SK-N-SH (cell line): ENCODE data around the gene FOXK2. TPM values are rescaled to one million over a fixed set of nuclear protein-coding genes. Genes with fewer than 3 reads are reported as not detected.
A peak's percentile ranks its signal among the peaks of the same experiment; 100 is the strongest.
"Not testable (repeated sequence)": the region's sequence is repeated elsewhere in the genome, so short reads cannot be mapped to it uniquely, and the experiment has no call there.

ENCODE experiments used
- CTCF ChIA-PET: fragments of 300-600, 350-600 bp; formaldehyde crosslinking; extraction: SDS; loops from one replicate; lab custom pipeline; 2021; lab: Yijun Ruan, JAX
- POLR2A ChIA-PET: fragments of 350-600 bp; sonication (Branson Sonifier 250); formaldehyde crosslinking; extraction: SDS; loops from one replicate; lab custom pipeline; 2020; ENCODE audit warnings: antibody characterized with exemption, inconsistent platforms; lab: Yijun Ruan, JAX
- DNase-seq: peaks from one replicate; pipeline ENCODE4 v3.0.0; 2012
- H2AFZ ChIP-seq: fragments of 200-600 bp; sonication (generic); 2 replicates; pipeline ENCODE4 v1.8.1; 2016; ENCODE audit warnings: antibody characterized with exemption, mild to moderate bottlenecking, low read depth
- H3F3A ChIP-seq: fragments of 200-600 bp; sonication (generic); replicated peaks from 2 replicates; pipeline ENCODE3; 2016; ENCODE audit warnings: antibody characterized with exemption, mild to moderate bottlenecking; ENCODE audit not compliant: insufficient read depth
- H3K27ac ChIP-seq, 2 experiments: fragments of 200-500 bp in 1 of 2; fragments of 200-600 bp in 1 of 2; sonication (Bioruptor generic) in 1 of 2; sonication (generic), shearing (Covaris generic) in 1 of 2; 2 replicates each; pipeline versions ENCODE4 v1.5.1 to v1.6.1; 2014 to 2016; ENCODE audit warnings: low read depth in 2 of 2, inconsistent platforms in 1 of 2, low read length in 1 of 2, mild to moderate bottlenecking in 1 of 2, mixed read lengths in 1 of 2
- H3K27me3 ChIP-seq: fragments of 200-600 bp; sonication (generic), shearing (Covaris generic); 2 replicates; pipeline ENCODE4 v1.6.1; 2016; ENCODE audit warnings: mixed run types; ENCODE audit not compliant: insufficient read depth
- H3K36me3 ChIP-seq, 2 experiments: fragments of 200-500 bp in 1 of 2; fragments of 200-600 bp in 1 of 2; sonication (Bioruptor generic) in 1 of 2; sonication (generic) in 1 of 2; replicated peaks in 1 of 2; 2 replicates each; pipeline versions ENCODE3 to v1.5.1; 2014 to 2016; ENCODE audit warnings: low read length in 1 of 2, mild to moderate bottlenecking in 1 of 2; ENCODE audit not compliant: insufficient read depth in 2 of 2, control insufficient read depth in 1 of 2
- H3K4me1 ChIP-seq, 2 experiments: fragments of 200-500 bp in 1 of 2; fragments of 200-600 bp in 1 of 2; sonication (Bioruptor generic) in 1 of 2; sonication (generic), shearing (Covaris generic) in 1 of 2; 2 replicates each; pipeline versions ENCODE4 v1.5.1 to v1.6.1; 2014 to 2016; ENCODE audit warnings: low read depth in 1 of 2, low read length in 1 of 2, mixed run types in 1 of 2; ENCODE audit not compliant: insufficient read depth in 2 of 2, control insufficient read depth in 1 of 2
- H3K4me2 ChIP-seq: fragments of 200-600 bp; sonication (generic), shearing (Covaris generic); 2 replicates; pipeline ENCODE4 v1.6.1; 2017; ENCODE audit warnings: mixed run types
- H3K4me3 ChIP-seq, 2 experiments: fragments of 200-500 bp in 1 of 2; fragments of 200-600 bp in 1 of 2; sonication (Bioruptor generic) in 1 of 2; sonication (generic), shearing (Covaris generic) in 1 of 2; 2 replicates each; pipeline versions ENCODE4 v1.5.1 to v1.8.1; 2014 to 2016; ENCODE audit warnings: low read depth in 2 of 2, inconsistent platforms in 1 of 2, low read length in 1 of 2, mild to moderate bottlenecking in 1 of 2, mixed read lengths in 1 of 2, moderate library complexity in 1 of 2
- H3K79me2 ChIP-seq: fragments of 200-600 bp; sonication (generic); 2 replicates; pipeline ENCODE4 v1.8.1; 2017; ENCODE audit warnings: mild to moderate bottlenecking; ENCODE audit not compliant: insufficient read depth
- H3K9ac ChIP-seq: fragments of 200-600 bp; sonication (generic); 2 replicates; pipeline ENCODE4 v1.6.1; 2017; ENCODE audit warnings: mixed run types
- H3K9me2 ChIP-seq: fragments of 200-600 bp; sonication (generic); 2 replicates; pipeline ENCODE4 v1.6.1; 2017; ENCODE audit warnings: mixed run types
- H3K9me3 ChIP-seq: fragments of 200-600 bp; sonication (generic); 2 replicates; pipeline ENCODE4 v1.6.1; 2017; ENCODE audit warnings: mixed run types, mild to moderate bottlenecking, moderate library complexity
- H4K20me1 ChIP-seq: fragments of 200-600 bp; sonication (generic); 2 replicates; pipeline ENCODE4 v1.6.1; 2017; ENCODE audit warnings: mild to moderate bottlenecking, mixed run types; ENCODE audit not compliant: insufficient read depth
- ELF1 ChIP-seq: IDR thresholded peaks from 2 replicates; pipeline ENCODE4 v1.4.0; 2012
- EP300 ChIP-seq, 2 experiments: IDR thresholded peaks; 2 replicates each; pipeline versions ENCODE4 v1.4.0 to v1.6.1; 2012; ENCODE audit warnings: borderline replicate concordance in 1 of 2, low read depth in 1 of 2, low read length in 1 of 2
- FOXJ3 ChIP-seq: sonication (generic); formaldehyde crosslinking; IDR thresholded peaks from 2 replicates; pipeline ENCODE4 v1.5.1; 2020; ENCODE audit warnings: mild to moderate bottlenecking, missing genetic modification reagents
- FOXM1 ChIP-seq: IDR thresholded peaks from 2 replicates; pipeline ENCODE4 v1.4.0; 2012; ENCODE audit warnings: low read depth, mild to moderate bottlenecking
- GABPA ChIP-seq: IDR thresholded peaks from 2 replicates; pipeline ENCODE4 v1.4.0; 2012; ENCODE audit warnings: low read depth, mild to moderate bottlenecking
- IRF3 ChIP-seq: fragments of 150-350 bp; IDR thresholded peaks from 2 replicates; pipeline ENCODE4 v1.6.1; 2016; ENCODE audit warnings: mild to moderate bottlenecking, low read depth, low read length
- JUND ChIP-seq: IDR thresholded peaks from 2 replicates; pipeline ENCODE4 v1.4.0; 2012
- MEF2A ChIP-seq: IDR thresholded peaks from 2 replicates; pipeline ENCODE4 v1.4.0; 2012; ENCODE audit warnings: low read depth, borderline replicate concordance
- MXI1 ChIP-seq: IDR thresholded peaks from 2 replicates; pipeline ENCODE4 v1.6.1; 2012; ENCODE audit warnings: mild to moderate bottlenecking, low read depth, low read length, improper control_type of control experiment
- NFIC ChIP-seq: IDR thresholded peaks from 2 replicates; pipeline ENCODE4 v1.4.0; 2012; ENCODE audit warnings: borderline replicate concordance
- REST ChIP-seq: IDR thresholded peaks from 2 replicates; pipeline ENCODE4 v1.6.1; 2012; ENCODE audit warnings: mild to moderate bottlenecking, low read depth, low read length, moderate library complexity
- RFX5 ChIP-seq: IDR thresholded peaks from 2 replicates; pipeline ENCODE4 v1.6.1; 2012; ENCODE audit warnings: mild to moderate bottlenecking, improper control_type of control experiment, low read length
- SIN3A ChIP-seq: IDR thresholded peaks from 2 replicates; pipeline ENCODE4 v1.6.1; 2012; ENCODE audit warnings: low read depth, mild to moderate bottlenecking, low read length, moderate library complexity, borderline replicate concordance
- USF1 ChIP-seq: IDR thresholded peaks from 2 replicates; pipeline ENCODE4 v1.4.0; 2012; ENCODE audit warnings: low read depth, borderline replicate concordance
- YY1 ChIP-seq: IDR thresholded peaks from 2 replicates; pipeline ENCODE4 v1.4.0; 2012; ENCODE audit warnings: low read depth, mild to moderate bottlenecking
- WGBS: methylation state at CpG from one replicate; pipeline ENCODE4 v1.1.6; 2017; ENCODE audit warnings: low lambda C conversion rate; 5-methylcytosine and 5-hydroxymethylcytosine counted together
- polyA plus RNA-seq, 3 experiments: library from polyadenylated mRNA; depleted of rRNA; stranded (reverse); fragments of >200 nt; gene quantifications; 2 replicates each; pipeline ENCODE4 v1.2.3, GENCODE V29; 2012

FOXK2 gene
- polyA plus RNA-seq, 1 of the 3 experiments (the other 2 are of a cell fraction): 36.4 TPM

GRCh38 chr17:82505296-82505695, 14.2 kb upstream of the FOXK2 start:
- no peak for DNase-seq
- no peaks in the 10 kb centered on the region for H3K9me3 ChIP-seq
- no peak overlapping the region for H3K4me3 ChIP-seq
- CTCF ChIA-PET: interaction anchor here (0.6 to 2.4 kb wide), 3 partner anchors 8 to 1337 kb away, joined by 3 to 8 read pairs (median 3); no protein-coding TSS in a partner anchor
- H4K20me1 ChIP-seq: no peaks in the 10 kb centered on the region
- H3K79me2 ChIP-seq: no peaks in the 10 kb centered on the region
- no peaks in the 10 kb centered on the region for H3K27me3 ChIP-seq
- H2AFZ ChIP-seq: no peak overlapping the region
- no peaks in the 10 kb centered on the region for H3K4me1 ChIP-seq
- POLR2A ChIA-PET: no interaction called here
- no peak overlapping the region for H3K9ac ChIP-seq
- no peak for TF ChIP-seq SIN3A
- TF ChIP-seq MEF2A: no peak
- TF ChIP-seq REST: no peak
- TF ChIP-seq GABPA: no peak
- 88% methylated on average over 6 of the region's 6 CpGs for whole genome bisulfite sequencing
- H3F3A ChIP-seq: no peaks in the 10 kb centered on the region
- no peak overlapping the region for H3K27ac ChIP-seq
- no peak overlapping the region for H3K4me2 ChIP-seq
- no peaks in the 10 kb centered on the region for H3K9me2 ChIP-seq
- no peaks in the 10 kb centered on the region for H3K36me3 ChIP-seq

GRCh38 chr17:82506402-82506801, 13.1 kb upstream of the FOXK2 start:
- H3K4me1 ChIP-seq, DNase-seq, H3F3A ChIP-seq, H3K4me2 ChIP-seq, H3K9me2 ChIP-seq, H3K27ac ChIP-seq, POLR2A ChIA-PET, H3K36me3 ChIP-seq, H4K20me1 ChIP-seq, H3K4me3 ChIP-seq, H3K9ac ChIP-seq, H3K27me3 ChIP-seq, H3K9me3 ChIP-seq, H2AFZ ChIP-seq, H3K79me2 ChIP-seq: not testable (repeated sequence)
- 86% methylated on average over 7 of the region's 7 CpGs for WGBS
- CTCF ChIA-PET: interaction anchor here (0.8 to 2.4 kb wide), 6 partner anchors 9 to 155 kb away, joined by 3 to 8 read pairs (median 4); no protein-coding TSS in a partner anchor

- DNase-seq: no peak
- H3K27me3 ChIP-seq: no peaks in the 10 kb centered on the region
- no peak overlapping the region for H3K27ac ChIP-seq
- no peak overlapping the region for H3K9ac ChIP-seq
- H3K4me2 ChIP-seq: no peak overlapping the region
- H3K9me2 ChIP-seq: no peaks in the 10 kb centered on the region
- H3F3A ChIP-seq: no peaks in the 10 kb centered on the region
- H3K36me3 ChIP-seq: no peaks in the 10 kb centered on the region
- no peak for TF ChIP-seq YY1
- TF ChIP-seq ELF1: no peak
- no peak for TF ChIP-seq FOXM1
- TF ChIP-seq FOXJ3 (CRISPR knock-in tag): no peak
- no peak for TF ChIP-seq EP300 (IDR thresholded peaks at IDR 0.05; ENCODE audit: borderline replicate concordance in 1 of 2, low read depth in 1 of 2, low read length in 1 of 2)
- TF ChIP-seq MXI1: no peak
- no peak for TF ChIP-seq JUND
- TF ChIP-seq SIN3A: no peak
- TF ChIP-seq GABPA: no peak
- TF ChIP-seq USF1: no peak
- TF ChIP-seq RFX5: no peak
- no peak for TF ChIP-seq NFIC
- TF ChIP-seq IRF3: no peak
- no peaks in the 10 kb centered on the region for H4K20me1 ChIP-seq
- ChIA-PET CTCF (interaction anchor here (1.2 to 2.4 kb wide), 6 partner anchors 10 to 156 kb away, joined by 3 to 8 read pairs (median 4); no protein-coding TSS in a partner anchor), POLR2A (no interaction called here)
- H3K79me2 ChIP-seq: no peaks in the 10 kb centered on the region
- 78% methylated on average over 7 of the region's 7 CpGs for WGBS
- no peaks in the 10 kb centered on the region for H3K4me1 ChIP-seq
- no peak overlapping the region for H2AFZ ChIP-seq
- no peaks in the 10 kb centered on the region for H3K9me3 ChIP-seq
- 0 out of 4 replicates have a peak overlapping the region, but pooled peaks of 1 of the 2 experiments have one; percentile 16 for H3K4me3 ChIP-seq
Observed at GRCh38 chr17:82507631-82508175, 11.8 kb upstream of the FOXK2 start.
